Measurements from ENCODE around the gene MMS19. TPM values are rescaled to one million over a fixed set of nuclear protein-coding genes. Genes with fewer than 3 reads are reported as not detected.
"Not testable (repeated sequence)": the region's sequence is repeated elsewhere in the genome, so short reads cannot be mapped to it uniquely, and the experiment has no call there.

The MMS19 gene
- total RNA-seq, 1 donor from 2014 or later, result 65.9 TPM

GRCh38 chr10:97445722-97446639 lies 52.2 kb downstream of the MMS19 start, which contains the start of the genes EXOSC1 and ZDHHC16:
Gene EXOSC1 (minus strand): TSS chr10:97446006. CDS start chr10:97445985, 21 bp downstream.
Gene ZDHHC16 (plus strand): TSS chr10:97446175. CDS start chr10:97451676, 5,501 bp downstream.
- ATAC-seq, result peak; percentile 99
- DNase-seq (ENCODE audit: low spot score), result peak; percentile 93
- intact Hi-C loops (cut with DNase I), result no loop called here

- DNase-seq (ENCODE audit: low spot score), result no peak
- no peak for ATAC-seq
- intact Hi-C loops (cut with DNase I), result no loop called here
Measured at GRCh38 chr10:97445357-97445721, 52.9 kb downstream of the MMS19 start.

GRCh38 chr10:97444212-97444611 lies 54.0 kb downstream of the MMS19 start:
- intact Hi-C loops (cut with DNase I), result no loop called here

GRCh38 chr10:97442277-97442676 lies 55.9 kb downstream of the MMS19 start:
- intact Hi-C loops (cut with DNase I), result no loop called here
- DNase-seq (ENCODE audit: low spot score) (no peak), ATAC-seq (no peak)

More at GRCh38 chr10:97444212-97444611, 54.0 kb downstream of the MMS19 start:
- DNase-seq (ENCODE audit: low spot score), result no peak
- ATAC-seq, result no peak

DNA sequence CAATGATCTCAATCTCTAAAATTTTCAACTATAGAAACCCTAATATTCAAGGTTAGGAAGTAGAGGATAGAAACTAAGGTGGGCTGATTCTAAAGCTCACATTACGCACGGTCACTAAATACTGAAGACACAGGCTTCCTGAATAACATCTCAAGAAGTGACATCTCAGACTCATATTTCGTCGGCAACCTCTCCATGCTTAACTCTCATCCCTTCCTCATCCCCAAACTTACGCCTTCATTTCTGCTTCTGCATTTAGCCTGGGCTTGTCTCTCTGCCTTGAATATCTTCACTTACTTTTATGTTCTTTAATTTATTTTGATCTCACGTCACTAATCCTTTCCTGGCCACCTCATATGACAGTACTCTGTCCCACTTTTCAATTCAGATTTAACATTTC lies 63.0 kb downstream of the MMS19 start:
- no peak for ATAC-seq
- intact Hi-C loops (cut with DNase I), result no loop called here
- no peak for DNase-seq (ENCODE audit: low spot score)

- no peak for DNase-seq (ENCODE audit: low spot score)
- no peak for ATAC-seq
- intact Hi-C loops (cut with DNase I), result no loop called here
Measured at GRCh38 chr10:97434557-97434956, 63.7 kb downstream of the MMS19 start.

- intact Hi-C loops (cut with DNase I), result no loop called here
- no peak for DNase-seq (ENCODE audit: low spot score)
- ATAC-seq, result no peak
Measured at GRCh38 chr10:97434055-97434454, 64.2 kb downstream of the MMS19 start.

- ATAC-seq, result no peak
- DNase-seq (ENCODE audit: low spot score), result no peak
- intact Hi-C loops (cut with DNase I), result no loop called here
Measured at GRCh38 chr10:97428572-97428981, 69.6 kb downstream of the MMS19 start.

DNA sequence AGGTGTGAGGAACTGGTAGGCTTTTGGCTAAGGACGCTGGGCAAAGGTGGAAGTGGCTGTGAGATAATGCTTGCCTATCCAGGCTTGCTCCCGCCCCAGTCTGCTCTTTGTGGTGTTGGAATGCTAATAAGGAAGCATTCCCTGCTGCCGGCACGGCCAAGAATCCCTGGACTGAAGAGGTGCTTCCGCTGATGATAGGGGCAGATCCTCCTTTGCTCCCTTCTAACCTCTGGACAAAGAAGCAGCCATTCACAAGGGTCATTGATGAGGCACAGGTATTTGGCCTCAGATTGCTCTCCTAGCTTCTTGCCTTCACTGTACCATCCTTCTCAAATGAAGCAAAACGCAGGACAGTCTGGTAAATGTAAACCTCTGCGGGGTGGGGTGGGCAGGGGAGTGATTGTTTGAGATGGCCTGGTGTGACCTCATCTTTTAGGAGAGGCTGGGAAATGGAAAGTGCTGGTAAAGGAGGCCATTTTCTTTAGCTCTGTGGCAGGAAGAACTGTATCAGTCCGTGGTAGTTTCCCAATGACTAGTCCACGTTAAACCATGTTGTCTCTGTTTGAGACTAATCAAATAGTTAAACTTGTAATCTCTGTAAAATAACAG lies 70.5 kb downstream of the MMS19 start:
- ATAC-seq (no peak), DNase-seq (ENCODE audit: low spot score) (no peak)
- intact Hi-C loops (cut with DNase I), result no loop called here

GRCh38 chr10:97426776-97427570 lies 71.2 kb downstream of the MMS19 start:
- intact Hi-C loops (cut with DNase I), result no loop called here
- no peak for DNase-seq (ENCODE audit: low spot score)
- no peak for ATAC-seq

DNA sequence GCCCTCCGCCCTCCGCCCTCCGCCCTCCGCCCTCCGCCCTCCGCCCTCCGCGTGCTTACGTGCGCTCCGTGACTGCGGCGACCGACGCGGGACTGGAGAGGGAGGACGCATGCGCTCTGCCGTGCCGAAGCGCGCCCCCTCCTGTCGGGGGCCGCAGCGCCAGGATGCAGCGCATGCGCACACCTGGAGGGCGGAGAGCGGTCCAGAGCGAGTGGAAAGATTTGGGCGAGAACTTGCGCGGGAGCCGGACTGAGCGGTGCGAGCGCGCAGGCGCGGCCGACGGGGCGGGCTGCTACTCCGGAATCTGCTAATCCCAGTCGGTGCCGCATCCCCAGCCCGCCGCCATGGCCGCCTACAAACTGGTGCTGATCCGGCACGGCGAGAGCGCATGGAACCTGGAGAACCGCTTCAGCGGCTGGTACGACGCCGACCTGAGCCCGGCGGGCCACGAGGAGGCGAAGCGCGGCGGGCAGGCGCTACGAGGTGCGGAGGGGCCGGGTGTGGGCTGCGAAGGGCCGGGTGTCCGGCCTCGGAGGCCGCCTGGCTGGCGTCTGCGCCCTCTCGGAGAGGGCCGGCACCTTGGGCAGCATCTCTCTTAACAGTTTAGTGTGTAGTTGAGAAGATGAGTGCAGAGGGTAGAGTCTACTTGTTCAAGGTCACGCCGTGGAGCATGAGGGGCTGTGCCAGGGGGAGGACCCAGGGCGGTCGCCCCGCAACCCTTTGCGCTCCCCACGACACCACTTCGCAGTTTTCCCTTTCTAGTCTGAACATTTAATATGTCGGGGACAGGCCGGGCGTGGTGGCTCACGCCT lies 72.1 kb downstream of the MMS19 start, which contains the start of gene PGAM1:
Gene PGAM1 (plus strand): TSS at position 228 of the 812 bp plus-strand sequence. CDS start 117 bp downstream, at position 345.
- intact Hi-C loops (cut with DNase I), result no loop called here

GRCh38 chr10:97423757-97424098 lies 74.5 kb downstream of the MMS19 start:
- DNase-seq (ENCODE audit: low spot score); ATAC-seq; intact Hi-C loops (cut with DNase I): not testable (repeated sequence)

More for the DNA sequence above, 72.1 kb downstream of the MMS19 start, which contains the start of gene PGAM1:
- DNase-seq (ENCODE audit: low spot score), result peak; percentile 96
- ATAC-seq, result peak; percentile 98

DNA sequence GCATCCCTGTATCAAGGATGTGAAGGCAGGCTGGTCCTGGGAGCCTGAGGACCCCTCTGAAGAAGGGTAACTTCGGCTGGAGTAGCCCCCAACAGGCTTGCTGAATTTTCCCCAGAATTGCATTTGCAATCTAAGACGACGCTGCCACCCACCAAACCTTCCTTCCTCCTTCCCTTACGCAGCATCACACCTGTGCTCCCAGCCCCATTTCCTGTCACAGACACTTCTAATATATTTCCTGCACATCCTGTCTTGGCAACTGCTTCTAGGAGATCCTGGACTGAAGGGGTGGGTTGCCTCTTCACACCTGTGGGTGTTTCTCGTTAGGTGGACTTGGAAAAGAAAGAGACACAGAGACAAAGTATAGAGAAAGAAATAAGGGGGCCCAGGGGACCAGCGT lies 81.7 kb downstream of the MMS19 start:
- DNase-seq (ENCODE audit: low spot score), result no peak
- intact Hi-C loops (cut with DNase I), result no loop called here
- no peak for ATAC-seq

DNA sequence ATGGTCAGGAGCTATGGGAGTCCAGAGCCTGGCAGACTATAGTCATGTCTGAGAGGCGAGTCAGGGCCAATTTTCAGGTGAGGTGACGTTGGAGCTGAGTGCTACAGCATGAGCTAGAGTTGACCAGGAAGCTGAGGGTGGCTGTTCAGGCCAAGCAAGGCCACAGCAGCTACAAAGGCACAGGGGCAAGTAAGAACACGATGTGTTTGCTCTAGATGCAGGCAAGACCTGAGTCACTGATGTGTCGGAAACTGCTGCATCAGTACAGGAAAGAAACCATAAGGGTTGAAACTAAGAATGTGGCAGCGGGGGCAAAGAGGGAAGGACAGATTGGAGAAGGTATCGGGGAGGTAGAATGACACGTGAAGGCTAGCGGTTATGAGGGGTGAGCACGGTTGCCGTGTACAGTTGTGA lies 85.3 kb downstream of the MMS19 start:
- no peak for DNase-seq (ENCODE audit: low spot score)
- no peak for ATAC-seq
- intact Hi-C loops (cut with DNase I), result no loop called here

DNA sequence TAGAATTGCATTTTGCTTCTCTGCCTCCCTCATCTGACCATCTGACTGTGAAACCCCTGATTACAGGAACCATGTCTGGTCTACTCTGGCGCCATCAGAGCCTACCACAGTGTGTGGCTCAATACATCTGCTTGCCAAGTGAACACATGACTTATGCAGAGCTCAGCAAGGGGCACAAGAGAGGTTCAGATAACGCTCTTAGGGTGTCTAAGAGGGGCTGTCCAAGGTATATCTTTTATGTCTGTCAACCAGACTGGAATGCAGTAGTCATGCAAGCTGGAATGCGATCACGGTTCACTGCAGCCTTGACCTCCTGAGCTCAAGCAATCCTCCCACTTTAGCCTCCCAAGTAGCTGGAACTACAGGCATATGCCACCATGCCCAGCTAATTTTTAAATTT lies 86.8 kb downstream of the MMS19 start:
- ATAC-seq (no peak), DNase-seq (ENCODE audit: low spot score) (no peak)
- intact Hi-C loops (cut with DNase I), result no loop called here

- intact Hi-C loops (cut with DNase I), result no loop called here
- DNase-seq (ENCODE audit: low spot score) (no peak), ATAC-seq (peak; percentile 27)
Measured at GRCh38 chr10:97408496-97408992, 89.7 kb downstream of the MMS19 start.

Data from sciatic nerve (tissue), 2 donors.